Measurements from ENCODE around the gene MACROD2.

MACROD2 gene

GRCh38 chr20:15700147-15700765, 1704.9 kb downstream of the MACROD2 start:
- peak in 7 of 58 donors; percentile 1 to 29 (median 2) for DNase-seq

- no peak for DNase-seq
Measured at GRCh38 chr20:15702161-15702560, 1706.8 kb downstream of the MACROD2 start.

- DNase-seq, result no peak
Measured at GRCh38 chr20:15703171-15703911, 1708.0 kb downstream of the MACROD2 start.

GRCh38 chr20:15705975-15706374, 1710.7 kb downstream of the MACROD2 start:
- no peak for DNase-seq

GRCh38 chr20:15706719-15707118, 1711.4 kb downstream of the MACROD2 start:
- no peak for DNase-seq

GRCh38 chr20:15708984-15709598, 1713.8 kb downstream of the MACROD2 start:
- peak in 8 of 58 donors; percentile 2 to 23 (median 6) for DNase-seq

- no peak for DNase-seq
Measured at GRCh38 chr20:15710636-15711035, 1715.3 kb downstream of the MACROD2 start.

- no peak for DNase-seq
Measured at GRCh38 chr20:15711177-15711576, 1715.9 kb downstream of the MACROD2 start.

- no peak for DNase-seq
Measured at GRCh38 chr20:15716256-15716655, 1720.9 kb downstream of the MACROD2 start.

GRCh38 chr20:15726416-15726815, 1731.1 kb downstream of the MACROD2 start:
- no peak for DNase-seq

GRCh38 chr20:15734052-15734451, 1738.7 kb downstream of the MACROD2 start:
- DNase-seq, result no peak

- DNase-seq, result no peak
Measured at GRCh38 chr20:15739035-15739434, 1743.7 kb downstream of the MACROD2 start.

- no peak for DNase-seq
Measured at GRCh38 chr20:15740046-15740775, 1744.9 kb downstream of the MACROD2 start.

GRCh38 chr20:15742087-15742486, 1746.8 kb downstream of the MACROD2 start:
- DNase-seq, result no peak

GRCh38 chr20:15742627-15743026, 1747.3 kb downstream of the MACROD2 start:
- DNase-seq, result no peak

GRCh38 chr20:15756002-15756753, 1760.9 kb downstream of the MACROD2 start:
- peak in 5 of 58 donors; percentile 3 to 24 (median 8) for DNase-seq

GRCh38 chr20:15756754-15757115, 1761.4 kb downstream of the MACROD2 start:
- DNase-seq, result no peak

- peak in 2 of 58 donors; percentile 5 to 12 for DNase-seq
Measured at GRCh38 chr20:15759594-15759993, 1764.3 kb downstream of the MACROD2 start.

- peak in 7 of 58 donors; percentile 1 to 28 (median 9) for DNase-seq
Measured at GRCh38 chr20:15760001-15760621, 1764.8 kb downstream of the MACROD2 start.

- DNase-seq, result no peak
Measured at GRCh38 chr20:15763366-15763765, 1768.0 kb downstream of the MACROD2 start.

- DNase-seq, result no peak
Measured at GRCh38 chr20:15767586-15767985, 1772.3 kb downstream of the MACROD2 start.

All from anterior cingulate cortex (tissue), 58 donors.